Panc1 (cell line): ENCODE data around the gene HMCN2.

Experiments used
- POLR2AphosphoS5 ChIP-seq: IDR thresholded peaks from 2 replicates; pipeline ENCODE4 v1.6.1; 2012; ENCODE audit warnings: mild to moderate bottlenecking, low read depth, low read length, moderate library complexity
- SIN3A ChIP-seq: IDR thresholded peaks from 2 replicates; pipeline ENCODE4 v1.6.1; 2012; ENCODE audit warnings: low read depth, mild to moderate bottlenecking, low read length, moderate library complexity, borderline replicate concordance; ENCODE audit not compliant: insufficient read depth
- TCF7L2 ChIP-seq: IDR thresholded peaks from 2 replicates; pipeline ENCODE4 v1.6.1; 2011; ENCODE audit warnings: mild to moderate bottlenecking, low read depth, low read length, inconsistent platforms
- TF ChIP-seq, protein P1 (sequence below): fragments of 450-650 bp; IDR thresholded peaks from 2 replicates; pipeline ENCODE4 v1.5.1; 2017; ENCODE audit warnings: mild to moderate bottlenecking
- TF ChIP-seq, protein P2 (sequence below), 2 experiments: IDR thresholded peaks; 2 replicates each; pipeline ENCODE4 v1.6.1; 2011 to 2012; ENCODE audit warnings: low read depth in 2 of 2, control low read depth in 1 of 2, low read length in 1 of 2, mild to moderate bottlenecking in 1 of 2, moderate library complexity in 1 of 2; ENCODE audit not compliant: insufficient read depth in 1 of 2

DNA sequence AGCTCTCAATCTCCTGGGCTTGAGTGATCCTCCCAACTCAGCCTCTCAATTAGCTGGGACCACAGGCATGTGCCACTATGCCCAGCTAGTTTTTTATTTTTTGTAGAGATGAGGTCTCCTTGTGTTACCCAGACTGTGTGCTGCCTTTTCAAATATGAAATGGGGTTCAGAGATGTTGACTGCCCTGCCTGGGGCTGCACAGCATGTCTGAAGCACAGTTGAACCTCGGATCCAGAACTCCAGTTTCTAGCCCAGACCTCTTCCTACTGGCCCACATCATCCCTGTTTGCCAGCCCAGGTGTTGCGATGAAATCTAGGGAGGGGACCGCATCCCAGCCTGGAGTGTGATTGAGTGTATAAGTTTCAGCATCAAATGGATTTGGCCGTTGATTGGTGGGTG is 69.4 kb downstream of the HMCN2 start:
- TF ChIP-seq, protein P1, sequence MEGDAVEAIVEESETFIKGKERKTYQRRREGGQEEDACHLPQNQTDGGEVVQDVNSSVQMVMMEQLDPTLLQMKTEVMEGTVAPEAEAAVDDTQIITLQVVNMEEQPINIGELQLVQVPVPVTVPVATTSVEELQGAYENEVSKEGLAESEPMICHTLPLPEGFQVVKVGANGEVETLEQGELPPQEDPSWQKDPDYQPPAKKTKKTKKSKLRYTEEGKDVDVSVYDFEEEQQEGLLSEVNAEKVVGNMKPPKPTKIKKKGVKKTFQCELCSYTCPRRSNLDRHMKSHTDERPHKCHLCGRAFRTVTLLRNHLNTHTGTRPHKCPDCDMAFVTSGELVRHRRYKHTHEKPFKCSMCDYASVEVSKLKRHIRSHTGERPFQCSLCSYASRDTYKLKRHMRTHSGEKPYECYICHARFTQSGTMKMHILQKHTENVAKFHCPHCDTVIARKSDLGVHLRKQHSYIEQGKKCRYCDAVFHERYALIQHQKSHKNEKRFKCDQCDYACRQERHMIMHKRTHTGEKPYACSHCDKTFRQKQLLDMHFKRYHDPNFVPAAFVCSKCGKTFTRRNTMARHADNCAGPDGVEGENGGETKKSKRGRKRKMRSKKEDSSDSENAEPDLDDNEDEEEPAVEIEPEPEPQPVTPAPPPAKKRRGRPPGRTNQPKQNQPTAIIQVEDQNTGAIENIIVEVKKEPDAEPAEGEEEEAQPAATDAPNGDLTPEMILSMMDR: no peak
- TF ChIP-seq TCF7L2 (no peak), SIN3A (no peak), POLR2AphosphoS5 (no peak)
- TF ChIP-seq, protein P2, sequence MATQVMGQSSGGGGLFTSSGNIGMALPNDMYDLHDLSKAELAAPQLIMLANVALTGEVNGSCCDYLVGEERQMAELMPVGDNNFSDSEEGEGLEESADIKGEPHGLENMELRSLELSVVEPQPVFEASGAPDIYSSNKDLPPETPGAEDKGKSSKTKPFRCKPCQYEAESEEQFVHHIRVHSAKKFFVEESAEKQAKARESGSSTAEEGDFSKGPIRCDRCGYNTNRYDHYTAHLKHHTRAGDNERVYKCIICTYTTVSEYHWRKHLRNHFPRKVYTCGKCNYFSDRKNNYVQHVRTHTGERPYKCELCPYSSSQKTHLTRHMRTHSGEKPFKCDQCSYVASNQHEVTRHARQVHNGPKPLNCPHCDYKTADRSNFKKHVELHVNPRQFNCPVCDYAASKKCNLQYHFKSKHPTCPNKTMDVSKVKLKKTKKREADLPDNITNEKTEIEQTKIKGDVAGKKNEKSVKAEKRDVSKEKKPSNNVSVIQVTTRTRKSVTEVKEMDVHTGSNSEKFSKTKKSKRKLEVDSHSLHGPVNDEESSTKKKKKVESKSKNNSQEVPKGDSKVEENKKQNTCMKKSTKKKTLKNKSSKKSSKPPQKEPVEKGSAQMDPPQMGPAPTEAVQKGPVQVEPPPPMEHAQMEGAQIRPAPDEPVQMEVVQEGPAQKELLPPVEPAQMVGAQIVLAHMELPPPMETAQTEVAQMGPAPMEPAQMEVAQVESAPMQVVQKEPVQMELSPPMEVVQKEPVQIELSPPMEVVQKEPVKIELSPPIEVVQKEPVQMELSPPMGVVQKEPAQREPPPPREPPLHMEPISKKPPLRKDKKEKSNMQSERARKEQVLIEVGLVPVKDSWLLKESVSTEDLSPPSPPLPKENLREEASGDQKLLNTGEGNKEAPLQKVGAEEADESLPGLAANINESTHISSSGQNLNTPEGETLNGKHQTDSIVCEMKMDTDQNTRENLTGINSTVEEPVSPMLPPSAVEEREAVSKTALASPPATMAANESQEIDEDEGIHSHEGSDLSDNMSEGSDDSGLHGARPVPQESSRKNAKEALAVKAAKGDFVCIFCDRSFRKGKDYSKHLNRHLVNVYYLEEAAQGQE (IDR thresholded peaks at IDR 0.05; ENCODE audit: insufficient read depth in 1 of 2, low read depth in 2 of 2, low read length in 1 of 2): no peak
